Activated T-helper 1 cell treated with anti-CD3 and anti-CD28 coated beads, Interleukin-12 subunit alpha, Interleukin-12 subunit beta, Interleukin-2, Interleukin-4 antibody, amounts not matched to agents 30 ng/mL and 10 ng/mL and 1 ng/mL, durations not matched to agents 14 hours and 24 hours and 36 hours (primary cell): ENCODE results near the gene SLC66A3. TPM values are rescaled to one million over a fixed set of nuclear protein-coding genes. Genes with fewer than 3 reads are reported as not detected.
A peak's percentile ranks its signal among the peaks of the same experiment; 100 is the strongest.

Experiments used
- DNase-seq: peaks from one replicate; pipeline ENCODE4 v3.0.0; 2021; ENCODE audit warnings: low spot score
- H3K27ac Mint-ChIP-seq: one replicate; pipeline ENCODE4 v1.8.0; 2021; ENCODE audit warnings: mild to moderate bottlenecking, mixed read lengths
- H3K27me3 Mint-ChIP-seq: one replicate; pipeline ENCODE4 v1.8.0; 2022; ENCODE audit warnings: mild to moderate bottlenecking, moderate library complexity, mixed read lengths; ENCODE audit not compliant: insufficient read depth
- H3K36me3 Mint-ChIP-seq: one replicate; pipeline ENCODE4 v1.8.0; 2021; ENCODE audit warnings: low read depth, mixed read lengths
- H3K4me1 Mint-ChIP-seq: one replicate; pipeline ENCODE4 v1.8.0; 2021; ENCODE audit warnings: low read depth, mixed read lengths
- H3K4me3 Mint-ChIP-seq: one replicate; pipeline ENCODE4 v1.8.0; 2021; ENCODE audit warnings: mild to moderate bottlenecking, moderate library complexity, mixed read lengths
- H3K9me3 Mint-ChIP-seq: one replicate; pipeline ENCODE4 v1.8.0; 2021; ENCODE audit warnings: mixed read lengths
- intact Hi-C: fragments of 100-400 bp; cut with micrococcal nuclease; formaldehyde crosslinking; loops from one replicate; pipeline ENCODE4 v1.15.1; 2024
- total RNA-seq: library from RNA; stranded (reverse); gene quantifications from 2 replicates; pipeline ENCODE4 v1.2.3, GENCODE V29; 2022

The SLC66A3 gene
- total RNA-seq, 1 donor from 2014 or later = 7.9 TPM

GRCh38 chr2:11128243-11128951, 26.9 kb upstream of the SLC66A3 start:
- H3K4me3 Mint-ChIP-seq = no peak overlapping the region
- peaks cover 13% of the 10 kb centered on the region for H3K4me1 Mint-ChIP-seq
- intact Hi-C loops = loop anchor here (10.0 kb wide), 1 partner anchor 154 kb away; no protein-coding TSS in a partner anchor

GRCh38 chr2:11129598-11130449, 25.4 kb upstream of the SLC66A3 start:
- H3K4me3 Mint-ChIP-seq = peak overlapping the region; percentile 57
- H3K4me1 Mint-ChIP-seq = peaks cover 13% of the 10 kb centered on the region
- H3K27me3 Mint-ChIP-seq = peaks cover 10% of the 10 kb centered on the region
- DNase-seq = peak; percentile 79
- intact Hi-C loops = loop anchor here (5.0 to 10.0 kb wide), 4 partner anchors 155 to 647 kb away; partner anchors contain the start of gene PDIA6
- H3K27ac Mint-ChIP-seq = no peak overlapping the region
- H3K36me3 Mint-ChIP-seq = no peaks in the 10 kb centered on the region
- no peaks in the 10 kb centered on the region for H3K9me3 Mint-ChIP-seq

More at GRCh38 chr2:11128243-11128951, 26.9 kb upstream of the SLC66A3 start:
- no peak for DNase-seq
- Mint-ChIP-seq H3K27ac (no peak overlapping the region), H3K9me3 (no peaks in the 10 kb centered on the region), H3K27me3 (peaks cover 6% of the 10 kb centered on the region), H3K36me3 (no peaks in the 10 kb centered on the region)

GRCh38 chr2:11131166-11131920, 23.9 kb upstream of the SLC66A3 start:
- Mint-ChIP-seq H3K27ac (peak overlapping the region; percentile 4), H3K27me3 (peaks cover 11% of the 10 kb centered on the region), H3K36me3 (no peaks in the 10 kb centered on the region), H3K9me3 (no peaks in the 10 kb centered on the region), H3K4me1 (peaks cover 13% of the 10 kb centered on the region), H3K4me3 (peak overlapping the region; percentile 51)
- intact Hi-C loops = loop anchor here (5.0 kb wide), 3 partner anchors 319 to 646 kb away; partner anchors contain the start of gene PDIA6
- DNase-seq = no peak

- intact Hi-C loops = loop anchor here (1.0 to 5.0 kb wide), 10 partner anchors 23 to 645 kb away; partner anchors contain the start of genes E2F6, PDIA6 and SLC66A3
- Mint-ChIP-seq H3K4me3 (peak overlapping the region; percentile 85), H3K27ac (peak overlapping the region; percentile 42), H3K27me3 (peaks cover 14% of the 10 kb centered on the region), H3K36me3 (no peaks in the 10 kb centered on the region), H3K4me1 (peaks cover 13% of the 10 kb centered on the region), H3K9me3 (no peaks in the 10 kb centered on the region)
- DNase-seq = no peak
Observed at GRCh38 chr2:11132036-11132671, 23.1 kb upstream of the SLC66A3 start.

GRCh38 chr2:11133238-11133935, 21.9 kb upstream of the SLC66A3 start:
- intact Hi-C loops = loop anchor here (2.0 to 5.0 kb wide), 4 partner anchors 69 to 644 kb away; partner anchors contain the start of gene PDIA6
- H3K27me3 Mint-ChIP-seq = peaks cover 14% of the 10 kb centered on the region
- DNase-seq = no peak
- peak overlapping the region; percentile 85 for H3K4me3 Mint-ChIP-seq
- H3K4me1 Mint-ChIP-seq = peaks cover 11% of the 10 kb centered on the region
- H3K36me3 Mint-ChIP-seq = no peaks in the 10 kb centered on the region
- H3K9me3 Mint-ChIP-seq = no peaks in the 10 kb centered on the region
- H3K27ac Mint-ChIP-seq = no peak overlapping the region

- no peak for DNase-seq
- Mint-ChIP-seq H3K27me3 (peaks cover 14% of the 10 kb centered on the region), H3K4me3 (no peak overlapping the region), H3K27ac (no peak overlapping the region), H3K36me3 (no peaks in the 10 kb centered on the region), H3K4me1 (peaks cover 8% of the 10 kb centered on the region), H3K9me3 (no peaks in the 10 kb centered on the region)
- intact Hi-C loops = loop anchor here (2.0 to 5.0 kb wide), 4 partner anchors 69 to 643 kb away; partner anchors contain the start of gene PDIA6
Observed at GRCh38 chr2:11133936-11134320, 21.3 kb upstream of the SLC66A3 start.

- intact Hi-C loops = loop anchor here (5.0 kb wide), 3 partner anchors 322 to 643 kb away; partner anchors contain the start of gene PDIA6
- no peak for DNase-seq
Observed at GRCh38 chr2:11134349-11134748, 20.9 kb upstream of the SLC66A3 start.

GRCh38 chr2:11140492-11140891, 14.8 kb upstream of the SLC66A3 start:
- Mint-ChIP-seq H3K9me3 (no peaks in the 10 kb centered on the region), H3K4me1 (no peaks in the 10 kb centered on the region), H3K4me3 (no peak overlapping the region), H3K36me3 (no peaks in the 10 kb centered on the region), H3K27ac (no peak overlapping the region), H3K27me3 (peaks cover 23% of the 10 kb centered on the region)
- intact Hi-C loops = no loop called here
- DNase-seq = no peak

More at GRCh38 chr2:11134349-11134748, 20.9 kb upstream of the SLC66A3 start:
- Mint-ChIP-seq H3K4me1 (peaks cover 8% of the 10 kb centered on the region), H3K27ac (no peak overlapping the region), H3K36me3 (no peaks in the 10 kb centered on the region), H3K4me3 (no peak overlapping the region), H3K9me3 (no peaks in the 10 kb centered on the region), H3K27me3 (peaks cover 15% of the 10 kb centered on the region)

GRCh38 chr2:11141319-11141718, 13.9 kb upstream of the SLC66A3 start:
- no peak overlapping the region for H3K4me3 Mint-ChIP-seq
- no peaks in the 10 kb centered on the region for H3K9me3 Mint-ChIP-seq
- intact Hi-C loops = no loop called here
- no peak for DNase-seq
- peaks cover 21% of the 10 kb centered on the region for H3K27me3 Mint-ChIP-seq
- H3K4me1 Mint-ChIP-seq = no peaks in the 10 kb centered on the region
- H3K36me3 Mint-ChIP-seq = no peaks in the 10 kb centered on the region
- H3K27ac Mint-ChIP-seq = no peak overlapping the region

- no peak for DNase-seq
- Mint-ChIP-seq H3K27ac (no peak overlapping the region), H3K36me3 (no peaks in the 10 kb centered on the region), H3K4me1 (no peaks in the 10 kb centered on the region), H3K9me3 (no peaks in the 10 kb centered on the region), H3K27me3 (peaks cover 17% of the 10 kb centered on the region), H3K4me3 (no peak overlapping the region)
- intact Hi-C loops = no loop called here
Observed at GRCh38 chr2:11142330-11142729, 12.9 kb upstream of the SLC66A3 start.

GRCh38 chr2:11142987-11143386, 12.3 kb upstream of the SLC66A3 start:
- intact Hi-C loops = no loop called here
- H3K4me3 Mint-ChIP-seq = no peak overlapping the region
- H3K9me3 Mint-ChIP-seq = no peaks in the 10 kb centered on the region
- no peaks in the 10 kb centered on the region for H3K4me1 Mint-ChIP-seq
- no peaks in the 10 kb centered on the region for H3K36me3 Mint-ChIP-seq
- H3K27ac Mint-ChIP-seq = no peak overlapping the region
- DNase-seq = no peak
- peaks cover 17% of the 10 kb centered on the region for H3K27me3 Mint-ChIP-seq
